SU-DHL-6 (cell line): Measurements from ENCODE around the gene DIP2C.

Source experiments
- H2AFZ ChIP-seq: fragments of 200-600 bp; sonication (generic); 2 replicates; pipeline ENCODE4 v1.6.1; 2014; ENCODE audit warnings: low read depth, mild to moderate bottlenecking, moderate library complexity, mixed read lengths, antibody characterized with exemption, low read length; ENCODE audit not compliant: severe bottlenecking
- H3F3A ChIP-seq: fragments of 200-600 bp; shearing (Covaris generic); 2 replicates; pipeline ENCODE4 v1.6.0; 2016; ENCODE audit warnings: antibody characterized with exemption, mild to moderate bottlenecking; ENCODE audit not compliant: insufficient read depth
- H3K27ac ChIP-seq: fragments of 200-600 bp; sonication (generic); 2 replicates; pipeline ENCODE4 v1.5.1; 2016; ENCODE audit warnings: low read depth, mild to moderate bottlenecking, low read length, moderate library complexity, mixed read lengths
- H3K27me3 ChIP-seq: fragments of 200-600 bp; sonication (generic), shearing (Covaris generic); 2 replicates; pipeline ENCODE4 v1.6.0; 2014; ENCODE audit warnings: mild to moderate bottlenecking, low read length
- H3K36me3 ChIP-seq: fragments of 200-600 bp; sonication (generic); 2 replicates; pipeline ENCODE4 v1.6.1; 2014; ENCODE audit warnings: mild to moderate bottlenecking, low read length, mixed read lengths
- H3K4me2 ChIP-seq: fragments of 300-600, 200-600 bp; shearing (Covaris generic), sonication (generic); 2 replicates; pipeline ENCODE4 v1.6.0; 2014; ENCODE audit warnings: low read length, low read depth, mild to moderate bottlenecking; ENCODE audit not compliant: poor library complexity, severe bottlenecking
- H3K4me3 ChIP-seq: fragments of 200-600 bp; sonication (generic); 2 replicates; pipeline ENCODE4 v1.5.1; 2014; ENCODE audit warnings: antibody characterized with exemption, low read length, mild to moderate bottlenecking, mixed read lengths; ENCODE audit not compliant: insufficient read depth, poor library complexity, severe bottlenecking
- H3K79me2 ChIP-seq: fragments of 200-600 bp; sonication (generic); 2 replicates; pipeline ENCODE4 v1.6.1; 2014; ENCODE audit warnings: mild to moderate bottlenecking, low read length, moderate library complexity; ENCODE audit not compliant: insufficient read depth
- H3K9ac ChIP-seq: fragments of 200-600 bp; sonication (generic); 2 replicates; pipeline ENCODE4 v1.7.0; 2014; ENCODE audit warnings: mild to moderate bottlenecking, low read length
- H3K9me2 ChIP-seq: fragments of 200-600 bp; sonication (generic); replicated peaks from 2 replicates; pipeline ENCODE4 v1.6.1; 2014; ENCODE audit warnings: low read length; ENCODE audit not compliant: insufficient read depth
- H3K9me3 ChIP-seq: fragments of 200-600 bp; sonication (generic); 2 replicates; pipeline ENCODE4 v1.6.1; 2014; ENCODE audit warnings: low read length, mixed read lengths; ENCODE audit not compliant: insufficient read depth
- H4K20me1 ChIP-seq: fragments of 200-600 bp; sonication (generic); 2 replicates; pipeline ENCODE4 v1.6.1; 2014; ENCODE audit warnings: low read depth, mild to moderate bottlenecking, antibody characterized with exemption, low read length, moderate library complexity, mixed read lengths
- EZH2phosphoT487 ChIP-seq: fragments of 200-600 bp; sonication (generic), shearing (Covaris generic); conservative IDR thresholded peaks from 2 replicates; pipeline ENCODE4 v1.6.1; 2018; ENCODE audit warnings: mild to moderate bottlenecking, antibody characterized with exemption, low read length, moderate library complexity, mixed read lengths
- TF ChIP-seq, protein P1 (sequence below): fragments of 200-600 bp; sonication (generic); IDR thresholded peaks from one replicate; pipeline ENCODE4 v1.5.1; 2017; ENCODE audit warnings: antibody characterized with exemption, mild to moderate bottlenecking, low read length, moderate library complexity; ENCODE audit not compliant: insufficient read depth, poor library complexity, severe bottlenecking

DIP2C gene

DNA sequence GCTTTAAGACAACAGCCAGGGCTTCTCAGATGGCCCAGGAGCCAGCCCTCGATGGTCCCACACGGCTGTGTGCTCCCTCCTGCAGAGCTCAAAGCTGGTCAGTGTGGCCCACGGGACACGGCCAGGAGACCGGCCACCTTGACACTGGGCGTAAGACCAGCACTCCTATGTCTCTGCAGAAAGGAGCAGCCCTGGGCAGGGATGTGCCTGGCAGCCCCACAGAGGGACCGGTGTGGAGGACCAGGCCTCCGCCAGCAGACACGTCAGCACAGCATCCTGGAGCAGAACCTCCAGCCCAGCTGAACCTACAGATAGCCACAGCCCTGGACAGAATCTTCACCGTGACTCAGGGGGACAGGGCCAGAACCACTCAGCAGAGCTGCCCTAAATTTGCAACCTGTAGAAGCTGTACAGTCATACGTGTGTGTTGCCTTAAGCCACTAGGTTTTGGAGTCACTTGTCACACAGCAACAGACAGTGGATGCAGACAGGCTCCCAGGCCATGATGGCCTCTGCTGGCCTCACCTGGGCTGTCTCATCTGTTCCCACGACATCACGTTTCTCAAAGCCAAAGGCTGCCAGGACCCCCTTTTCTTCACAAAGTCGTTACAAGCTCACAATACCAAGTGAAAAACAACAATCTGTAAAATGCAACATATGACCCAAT is 132.4 kb downstream of the DIP2C start:
- no peaks in the 10 kb centered on the region for H3K27me3 ChIP-seq
- no peak overlapping the region for H3K4me2 ChIP-seq
- H3K27ac ChIP-seq = no peak overlapping the region
- no peaks in the 10 kb centered on the region for H3K79me2 ChIP-seq
- no peak for TF ChIP-seq EZH2phosphoT487
- TF ChIP-seq, protein P1, sequence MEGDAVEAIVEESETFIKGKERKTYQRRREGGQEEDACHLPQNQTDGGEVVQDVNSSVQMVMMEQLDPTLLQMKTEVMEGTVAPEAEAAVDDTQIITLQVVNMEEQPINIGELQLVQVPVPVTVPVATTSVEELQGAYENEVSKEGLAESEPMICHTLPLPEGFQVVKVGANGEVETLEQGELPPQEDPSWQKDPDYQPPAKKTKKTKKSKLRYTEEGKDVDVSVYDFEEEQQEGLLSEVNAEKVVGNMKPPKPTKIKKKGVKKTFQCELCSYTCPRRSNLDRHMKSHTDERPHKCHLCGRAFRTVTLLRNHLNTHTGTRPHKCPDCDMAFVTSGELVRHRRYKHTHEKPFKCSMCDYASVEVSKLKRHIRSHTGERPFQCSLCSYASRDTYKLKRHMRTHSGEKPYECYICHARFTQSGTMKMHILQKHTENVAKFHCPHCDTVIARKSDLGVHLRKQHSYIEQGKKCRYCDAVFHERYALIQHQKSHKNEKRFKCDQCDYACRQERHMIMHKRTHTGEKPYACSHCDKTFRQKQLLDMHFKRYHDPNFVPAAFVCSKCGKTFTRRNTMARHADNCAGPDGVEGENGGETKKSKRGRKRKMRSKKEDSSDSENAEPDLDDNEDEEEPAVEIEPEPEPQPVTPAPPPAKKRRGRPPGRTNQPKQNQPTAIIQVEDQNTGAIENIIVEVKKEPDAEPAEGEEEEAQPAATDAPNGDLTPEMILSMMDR = no peak
- H3K36me3 ChIP-seq = no peaks in the 10 kb centered on the region
- H3K4me3 ChIP-seq = no peak overlapping the region
- no peak overlapping the region for H2AFZ ChIP-seq
- H3K9me2 ChIP-seq = no peaks in the 10 kb centered on the region
- no peak overlapping the region for H3K9ac ChIP-seq
- no peaks in the 10 kb centered on the region for H4K20me1 ChIP-seq
- no peaks in the 10 kb centered on the region for H3K9me3 ChIP-seq
- no peaks in the 10 kb centered on the region for H3F3A ChIP-seq

DNA sequence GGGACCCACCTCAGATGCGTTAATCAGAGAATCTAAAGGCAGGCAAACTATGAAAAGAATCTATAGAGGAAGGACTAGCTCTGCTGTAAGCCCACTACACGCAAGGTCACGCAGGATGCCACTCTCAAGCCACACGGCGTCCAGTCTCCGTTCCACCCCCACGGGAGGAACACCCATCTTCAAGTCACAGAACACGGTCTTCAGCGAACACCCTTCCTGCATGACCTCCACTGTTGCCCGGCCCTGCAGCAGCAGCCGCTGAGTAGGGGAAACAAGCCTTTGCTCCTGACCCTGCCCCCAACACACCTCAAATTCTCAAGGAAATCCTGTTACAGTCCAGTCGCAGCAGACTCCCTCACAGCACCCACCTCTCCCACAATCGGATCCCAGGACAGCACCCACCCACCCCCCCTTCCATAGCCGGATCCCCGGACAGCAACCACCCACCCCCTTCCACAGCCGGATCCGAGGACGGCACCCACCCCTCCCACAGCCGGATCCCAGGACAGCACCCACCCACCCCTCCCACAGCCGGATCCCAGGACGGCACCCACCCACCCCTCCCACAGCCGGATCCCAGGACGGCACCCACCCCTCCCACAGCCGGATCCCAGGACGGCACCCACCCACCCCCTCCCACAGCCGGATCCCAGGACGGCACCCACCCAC is 133.7 kb downstream of the DIP2C start:
- H3K27ac ChIP-seq = no peak overlapping the region
- no peaks in the 10 kb centered on the region for H3K9me2 ChIP-seq
- H3K4me3 ChIP-seq = no peak overlapping the region
- H3K79me2 ChIP-seq = no peaks in the 10 kb centered on the region
- TF ChIP-seq, protein P1 = no peak
- no peak for TF ChIP-seq EZH2phosphoT487
- H4K20me1 ChIP-seq = no peaks in the 10 kb centered on the region
- H3K4me2 ChIP-seq = no peak overlapping the region
- no peaks in the 10 kb centered on the region for H3K9me3 ChIP-seq
- no peak overlapping the region for H2AFZ ChIP-seq
- no peaks in the 10 kb centered on the region for H3K27me3 ChIP-seq
- H3F3A ChIP-seq = no peaks in the 10 kb centered on the region
- no peak overlapping the region for H3K9ac ChIP-seq
- H3K36me3 ChIP-seq = no peaks in the 10 kb centered on the region

DNA sequence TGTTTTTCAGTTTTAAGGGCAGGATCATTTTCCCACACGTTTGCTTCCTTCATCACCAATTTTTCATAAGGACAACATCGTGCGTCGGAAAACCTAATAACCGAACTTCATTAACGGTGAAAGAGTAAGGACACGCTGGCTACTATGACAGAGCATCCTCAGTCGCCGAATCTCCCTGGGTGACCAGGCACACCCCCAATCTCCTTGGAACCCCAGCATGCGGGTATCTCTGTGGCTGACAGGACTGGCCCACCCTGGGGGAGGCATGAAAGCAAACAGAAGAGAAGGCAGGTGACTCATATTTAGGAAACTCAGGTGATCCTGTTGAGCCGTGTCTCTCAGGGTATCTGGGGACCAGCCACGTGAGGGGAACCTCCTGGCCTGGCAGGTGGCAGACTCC is 134.2 kb downstream of the DIP2C start:
- Histone ChIP-seq H3K4me3 (no peak overlapping the region), H3K27ac (no peak overlapping the region), H3F3A (no peaks in the 10 kb centered on the region), H3K36me3 (no peaks in the 10 kb centered on the region), H4K20me1 (no peaks in the 10 kb centered on the region), H3K27me3 (no peaks in the 10 kb centered on the region), H3K9ac (no peak overlapping the region), H3K79me2 (no peaks in the 10 kb centered on the region), H2AFZ (no peak overlapping the region), H3K4me2 (no peak overlapping the region), H3K9me3 (no peaks in the 10 kb centered on the region), H3K9me2 (no peaks in the 10 kb centered on the region)
- TF ChIP-seq, protein P1 = no peak
- no peak for TF ChIP-seq EZH2phosphoT487
